ENCODE measurements around the gene RNF220. TPM values are rescaled to one million over a fixed set of nuclear protein-coding genes. Genes with fewer than 3 reads are reported as not detected.

RNF220 gene
- total and polyA plus RNA-seq, 9 of the 15 experiments (the other 6 are each of a cell fraction or from before 2014, with no cell fraction given): 5.1 to 117 (median 66.9) TPM

- TF ChIP-seq CBX5 (IDR thresholded peaks at IDR 0.05; ENCODE audit: borderline replicate concordance, low read depth) (no peak), ZNF12 (CRISPR knock-in tag; IDR thresholded peaks at IDR 0.05) (no peak), U2AF1 (optimal IDR thresholded peaks at IDR 0.05; ENCODE audit: low read depth, low read length) (no peak), HDAC2 (IDR thresholded peaks at IDR 0.05) (no peak)
Measured at GRCh38 chr1:44537956-44538355, 132.9 kb downstream of the RNF220 start (continued).

DNA sequence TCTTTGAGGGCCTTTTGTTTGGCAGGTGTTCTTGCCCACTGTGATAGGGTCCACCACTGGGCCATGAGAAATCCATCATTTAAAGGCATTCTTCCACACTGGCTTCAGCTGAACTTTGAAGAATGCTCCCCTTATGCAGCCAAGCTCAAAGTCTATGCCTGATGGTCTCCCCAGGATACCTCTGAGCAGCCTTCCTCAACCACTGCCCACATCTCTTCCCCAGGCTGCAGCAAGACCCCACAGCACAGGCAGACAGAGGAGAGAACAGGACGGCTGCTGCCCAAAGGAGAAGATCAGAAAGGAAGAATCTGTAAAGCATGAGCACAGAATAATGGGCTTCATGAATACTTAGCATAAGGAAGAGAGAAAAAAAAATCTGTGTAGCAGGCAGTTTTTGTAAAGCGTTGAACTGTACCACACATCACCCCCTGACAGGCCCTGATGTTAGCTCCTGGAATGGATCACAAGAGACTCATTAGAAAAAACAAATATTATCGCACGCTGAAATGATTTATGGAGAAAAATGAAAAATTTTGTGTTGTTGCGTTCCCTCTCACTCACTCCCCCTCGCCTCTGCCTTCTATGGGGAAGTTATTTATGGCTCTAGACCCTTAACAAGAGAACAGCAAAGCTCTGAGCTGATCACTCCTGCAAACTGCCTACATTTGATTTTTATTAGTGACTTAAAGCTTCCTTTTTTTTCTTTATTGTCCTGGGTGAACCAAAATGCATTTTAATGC, 135.1 kb downstream of the RNF220 start:
- H3K79me2 ChIP-seq (ENCODE audit: control insufficient read depth, insufficient read depth, low read length): no peaks in the 10 kb centered on the region
- no peaks in the 10 kb centered on the region for H3K9me1 ChIP-seq (ENCODE audit: control insufficient read depth, insufficient read depth, low read length)
- H3K36me3 ChIP-seq (ENCODE audit: control insufficient read depth, insufficient read depth, low read length): no peaks in the 10 kb centered on the region
- H3K4me2 ChIP-seq (ENCODE audit: insufficient read depth, low read length): no peak overlapping the region
- no peak for ATAC-seq
- no peak overlapping the region for H3K27ac ChIP-seq (ENCODE audit: extremely low read depth, low read depth, low read length)
- BruUV-seq (replicated peaks): no TSS peak
- ChIA-PET CTCF (ENCODE audit: low intra/inter-chr PET ratio) (no interaction called here), POLR2A (interaction anchor here (1.0 to 4.7 kb wide), 3 partner anchors 8 to 19 kb away, joined by 3 to 21 read pairs (median 4); no protein-coding TSS in a partner anchor)
- H2AFZ ChIP-seq (ENCODE audit: low read depth, low read length): no peak overlapping the region
- TF ChIP-seq NR2C1 (IDR thresholded peaks at IDR 0.05) (no peak), NR2C1 (tag; IDR thresholded peaks at IDR 0.05) (no peak), MEIS2 (IDR thresholded peaks at IDR 0.05; ENCODE audit: partially characterized antibody) (peak; percentile 24)
- H4K20me1 ChIP-seq (replicated peaks; ENCODE audit: control insufficient read depth, insufficient read depth, low read length): 0 out of 2 replicates have a peak, but pooled peaks cover 5% of the 10 kb centered on the region
- intact Hi-C loops (cut with micrococcal nuclease): no loop called here
- peaks cover 36 to 41% of the 10 kb centered on the region in 2 experiments for H3K27me3 ChIP-seq (ENCODE audit: control insufficient read depth in 2 of 2, insufficient read depth in 2 of 2, low read length in 2 of 2)
- DNase-seq (ENCODE audit: extremely low read depth in 1 of 4, low spot score in 3 of 4): no peak
- H3K4me3 ChIP-seq: no peak overlapping the region
- H3K9me3 ChIP-seq (replicated peaks; ENCODE audit: control insufficient read depth, insufficient read depth, low read depth, low read length): no peaks in the 10 kb centered on the region
- WGBS (ENCODE audit: insufficient coverage, low coverage, missing lambda C conversion rate): 5% methylated on average over 6 of the region's 6 CpGs
- in situ Hi-C loops (cut with MboI): no loop called here
- H3K9ac ChIP-seq (ENCODE audit: insufficient read depth in 1 of 2, low read depth in 2 of 2, low read length in 2 of 2): no peak overlapping the region
- no peak for FAIRE-seq
- peaks cover 0 to 6% of the 10 kb centered on the region in 2 experiments; a peak in 1 of 5 replicates for H3K4me1 ChIP-seq (replicated peaks in 1 of 2; ENCODE audit: control insufficient read depth in 2 of 2, insufficient read depth in 2 of 2, low read length in 2 of 2)

Measured in K562 (cell line).